Neuronal stem cell (in vitro differentiated cells): ENCODE data around the gene RSPH1.

Source experiments
- DNase-seq: peaks from one replicate; pipeline ENCODE4 v3.0.0-alpha.2; 2013; ENCODE audit warnings: low spot score
- H2AFZ ChIP-seq: one replicate; pipeline ENCODE4 v1.6.1; 2013; ENCODE audit warnings: mild to moderate bottlenecking, low read length, inconsistent platforms
- H2AK5ac ChIP-seq: 2 replicates; pipeline ENCODE4 v1.6.1; 2013; ENCODE audit warnings: low read depth, mild to moderate bottlenecking, inconsistent platforms, low read length, moderate library complexity, mixed read lengths
- H2BK120ac ChIP-seq: 2 replicates; pipeline ENCODE4 v1.6.1; 2013; ENCODE audit warnings: low read depth, mild to moderate bottlenecking, inconsistent platforms, low read length, moderate library complexity, mixed read lengths
- H2BK12ac ChIP-seq: one replicate; pipeline ENCODE4 v1.6.1; 2013; ENCODE audit warnings: low read length, inconsistent platforms
- H2BK15ac ChIP-seq: 2 replicates; pipeline ENCODE4 v1.6.1; 2013; ENCODE audit warnings: mild to moderate bottlenecking, low read length, inconsistent platforms, mixed read lengths
- H2BK5ac ChIP-seq: one replicate; pipeline ENCODE4 v1.6.1; 2013; ENCODE audit warnings: inconsistent platforms, mild to moderate bottlenecking, low read length, moderate library complexity
- H3K14ac ChIP-seq: one replicate; pipeline ENCODE4 v1.6.1; 2013; ENCODE audit warnings: low read length, inconsistent platforms
- H3K18ac ChIP-seq: 2 replicates; pipeline ENCODE4 v1.6.1; 2013; ENCODE audit warnings: low read length, inconsistent platforms
- H3K23ac ChIP-seq: 2 replicates; pipeline ENCODE4 v1.6.1; 2013; ENCODE audit warnings: low read depth, mild to moderate bottlenecking, mixed read lengths, low read length, inconsistent platforms; ENCODE audit not compliant: poor library complexity
- H3K27ac ChIP-seq: replicated peaks from 3 replicates; pipeline ENCODE4 v1.5.1; 2013; ENCODE audit warnings: low read length, inconsistent platforms
- H3K27me3 ChIP-seq, 3 experiments: 2 replicates each; pipeline ENCODE4 v1.6.1; 2013; ENCODE audit warnings: low read length in 3 of 3, mild to moderate bottlenecking in 2 of 3, inconsistent platforms in 1 of 3, low read depth in 1 of 3, mixed read lengths in 1 of 3, moderate library complexity in 1 of 3; ENCODE audit not compliant: control insufficient read depth in 3 of 3, insufficient read depth in 3 of 3
- H3K36me3 ChIP-seq, 2 donors: replicated peaks in 1 of 2; 2 replicates each; pipeline ENCODE4 v1.6.1; 2013; ENCODE audit warnings: low read length in 2 of 2; ENCODE audit not compliant: control insufficient read depth in 2 of 2, insufficient read depth in 2 of 2
- H3K4ac ChIP-seq: 2 replicates; pipeline ENCODE4 v1.6.1; 2013; ENCODE audit warnings: inconsistent platforms, mild to moderate bottlenecking, low read length, moderate library complexity
- H3K4me1 ChIP-seq, 2 donors: 1 replicate in 1 of 2; 2 replicates in 1 of 2; pipeline ENCODE4 v1.6.1; 2013; ENCODE audit warnings: low read length in 2 of 2, low read depth in 1 of 2; ENCODE audit not compliant: control insufficient read depth in 2 of 2, insufficient read depth in 1 of 2
- H3K4me2 ChIP-seq: one replicate; pipeline ENCODE4 v1.6.1; 2013; ENCODE audit warnings: mild to moderate bottlenecking, low read length, inconsistent platforms; ENCODE audit not compliant: insufficient read depth, poor library complexity, severe bottlenecking
- H3K4me3 ChIP-seq, 2 donors: 2 replicates each; pipeline ENCODE4 v1.5.1; 2013; ENCODE audit warnings: low read length in 2 of 2, mild to moderate bottlenecking in 2 of 2, inconsistent platforms in 1 of 2, moderate library complexity in 1 of 2
- H3K79me1 ChIP-seq: one replicate; pipeline ENCODE4 v1.6.1; 2013; ENCODE audit warnings: low read depth, mild to moderate bottlenecking, inconsistent platforms, low read length, moderate library complexity
- H3K9ac ChIP-seq: one replicate; pipeline ENCODE4 v1.6.1; 2013; ENCODE audit warnings: mild to moderate bottlenecking, low read depth, low read length, inconsistent platforms; ENCODE audit not compliant: poor library complexity
- H3K9me3 ChIP-seq, 2 donors: replicated peaks in 1 of 2; 2 replicates each; pipeline versions ENCODE3 to v1.6.1; 2013; ENCODE audit warnings: low read length in 2 of 2, mild to moderate bottlenecking in 2 of 2, inconsistent platforms in 1 of 2, low read depth in 1 of 2, mixed read lengths in 1 of 2, moderate library complexity in 1 of 2; ENCODE audit not compliant: control insufficient read depth in 2 of 2, insufficient read depth in 1 of 2
- H4K8ac ChIP-seq: one replicate; pipeline ENCODE4 v1.6.1; 2013; ENCODE audit warnings: low read depth, mild to moderate bottlenecking, inconsistent platforms, low read length, moderate library complexity
- H4K91ac ChIP-seq: one replicate; pipeline ENCODE4 v1.6.1; 2013; ENCODE audit warnings: low read length, low read depth, mild to moderate bottlenecking, inconsistent platforms; ENCODE audit not compliant: poor library complexity
- WGBS, 2 donors: extraction: QIAGEN DNeasy Blood & Tissue Kit; methylation state at CpG; one replicate each; pipeline ENCODE4 v1.1.7; 2013; ENCODE audit warnings: missing lambda C conversion rate in 2 of 2, mixed read lengths in 1 of 2; ENCODE audit not compliant: insufficient read length in 2 of 2, insufficient replicate concordance in 1 of 2; ENCODE audit errors: extremely low coverage in 2 of 2; 5-methylcytosine and 5-hydroxymethylcytosine counted together

RSPH1 gene

GRCh38 chr21:42444745-42445059 is 51.3 kb downstream of the RSPH1 start:
- H3K27me3 ChIP-seq, result no peaks in the 10 kb centered on the region
- H2BK15ac ChIP-seq, result no peak overlapping the region
- peaks cover 0 to under 1% of the 10 kb centered on the region in 2 donors for H3K4me1 ChIP-seq
- no peak overlapping the region for H2BK120ac ChIP-seq
- no peak overlapping the region for H3K23ac ChIP-seq
- no peak overlapping the region for H3K4me2 ChIP-seq
- H3K4me3 ChIP-seq, result no peak overlapping the region
- no peak overlapping the region for H3K18ac ChIP-seq
- no peaks in the 10 kb centered on the region for H3K79me1 ChIP-seq
- H3K14ac ChIP-seq, result no peak overlapping the region
- H3K9ac ChIP-seq, result no peak overlapping the region
- no peaks in the 10 kb centered on the region for H3K36me3 ChIP-seq
- peaks cover 0 to 2% of the 10 kb centered on the region in 2 donors for H3K9me3 ChIP-seq
- H4K91ac ChIP-seq, result no peak overlapping the region
- H2BK5ac ChIP-seq, result peak overlapping the region; percentile 77
- WGBS, 2 donors, result no CpG with 5 or more reads among the region's 10 CpGs
- H4K8ac ChIP-seq, result no peak overlapping the region
- no peak overlapping the region for H2AFZ ChIP-seq
- H3K27ac ChIP-seq, result no peak overlapping the region
- no peak for DNase-seq
- H3K4ac ChIP-seq, result no peak overlapping the region
- no peak overlapping the region for H2BK12ac ChIP-seq
- peak overlapping the region; percentile 20 for H2AK5ac ChIP-seq

- no peak overlapping the region for H4K91ac ChIP-seq
- no peak overlapping the region for H3K4me3 ChIP-seq
- no peaks in the 10 kb centered on the region for H3K79me1 ChIP-seq
- H3K27me3 ChIP-seq, result peaks cover 0 to 2% (median 0%) of the 10 kb centered on the region in 3 experiments
- H2BK15ac ChIP-seq, result no peak overlapping the region
- H2BK12ac ChIP-seq, result no peak overlapping the region
- H3K18ac ChIP-seq, result peak overlapping the region; percentile 44
- no CpG with 5 or more reads among the region's 34 CpGs for WGBS, 2 donors
- no peaks in the 10 kb centered on the region for H3K4me1 ChIP-seq
- H3K9ac ChIP-seq, result no peak overlapping the region
- peak overlapping the region; percentile 72 for H4K8ac ChIP-seq
- no peak overlapping the region for H3K27ac ChIP-seq
- H3K36me3 ChIP-seq, result no peaks in the 10 kb centered on the region
- H3K14ac ChIP-seq, result peak overlapping the region; percentile 64
- no peak overlapping the region for H2BK120ac ChIP-seq
- no peak overlapping the region for H2AK5ac ChIP-seq
- no peak overlapping the region for H3K4ac ChIP-seq
- peak overlapping the region; percentile 77 for H2BK5ac ChIP-seq
- no peak overlapping the region for H2AFZ ChIP-seq
- DNase-seq, result no peak
- H3K23ac ChIP-seq, result no peak overlapping the region
- no peak overlapping the region for H3K4me2 ChIP-seq
- peaks cover 0 to 2% of the 10 kb centered on the region in 2 donors for H3K9me3 ChIP-seq
These were observed 51.9 kb downstream of the RSPH1 start for GRCh38 chr21:42443876-42444744.

- H3K14ac ChIP-seq, result no peak overlapping the region
- H3K4ac ChIP-seq, result no peak overlapping the region
- peaks cover 0 to 2% (median 0%) of the 10 kb centered on the region in 3 experiments for H3K27me3 ChIP-seq
- no peak overlapping the region for H3K27ac ChIP-seq
- peak overlapping the region; percentile 35 for H3K18ac ChIP-seq
- no peaks in the 10 kb centered on the region for H3K4me1 ChIP-seq
- no peak for DNase-seq
- no peaks in the 10 kb centered on the region for H3K79me1 ChIP-seq
- H2BK12ac ChIP-seq, result no peak overlapping the region
- no peak overlapping the region for H3K4me3 ChIP-seq
- no peak overlapping the region for H3K23ac ChIP-seq
- H2BK15ac ChIP-seq, result no peak overlapping the region
- H3K9ac ChIP-seq, result no peak overlapping the region
- no CpG with 5 or more reads among the region's 15 CpGs for WGBS, 2 donors
- H2AK5ac ChIP-seq, result peak overlapping the region; percentile 73
- H3K4me2 ChIP-seq, result no peak overlapping the region
- no peak overlapping the region for H2AFZ ChIP-seq
- no peak overlapping the region for H2BK120ac ChIP-seq
- peaks cover 0 to 2% of the 10 kb centered on the region in 2 donors for H3K9me3 ChIP-seq
- H3K36me3 ChIP-seq, result no peaks in the 10 kb centered on the region
- H2BK5ac ChIP-seq, result peak overlapping the region; percentile 7
- H4K8ac ChIP-seq, result no peak overlapping the region
- no peak overlapping the region for H4K91ac ChIP-seq
These were observed 52.7 kb downstream of the RSPH1 start for GRCh38 chr21:42443181-42443785.

- Histone ChIP-seq H2BK120ac (no peak overlapping the region), H2AFZ (no peak overlapping the region), H3K9ac (no peak overlapping the region), H2BK5ac (no peak overlapping the region), H3K36me3 (no peaks in the 10 kb centered on the region), H2AK5ac (no peak overlapping the region), H3K9me3 (no peaks in the 10 kb centered on the region), H3K4ac (no peak overlapping the region), H3K14ac (no peak overlapping the region), H3K27me3 (peaks cover 0 to 2% (median 0%) of the 10 kb centered on the region in 3 experiments), H3K23ac (no peak overlapping the region), H3K4me3 (no peak overlapping the region), H4K8ac (no peak overlapping the region), H3K18ac (no peak overlapping the region), H3K27ac (no peak overlapping the region), H2BK12ac (no peak overlapping the region), H3K79me1 (no peaks in the 10 kb centered on the region), H2BK15ac (no peak overlapping the region), H3K4me1 (no peaks in the 10 kb centered on the region), H3K4me2 (no peak overlapping the region), H4K91ac (no peak overlapping the region)
- WGBS, 2 donors, result no CpG with 5 or more reads among the region's 6 CpGs
- no peak for DNase-seq
These were observed 54.1 kb downstream of the RSPH1 start for GRCh38 chr21:42441963-42442362.
